HCT116 (cell line): ENCODE results near the gene GPLD1.

Experiments
- ELF1 ChIP-seq: IDR thresholded peaks from 2 replicates; pipeline ENCODE4 v1.6.1; 2012; ENCODE audit warnings: low read depth, borderline replicate concordance
- EZH2 ChIP-seq: fragments of 200-600 bp; sonication (generic); IDR thresholded peaks from 2 replicates; pipeline ENCODE4 v1.6.1; 2017; ENCODE audit warnings: antibody characterized with exemption, mixed run types
- EZH2phosphoT487 ChIP-seq: fragments of 200-600 bp; IDR thresholded peaks from 2 replicates; pipeline ENCODE4 v1.6.1; 2018; ENCODE audit warnings: antibody characterized with exemption, borderline replicate concordance
- FOSL1 ChIP-seq: IDR thresholded peaks from 2 replicates; pipeline ENCODE4 v1.6.1; 2012; ENCODE audit warnings: low read depth
- POLR2A ChIP-seq: IDR thresholded peaks from 2 replicates; pipeline ENCODE4 v1.7.0; 2011; ENCODE audit warnings: borderline replicate concordance; ENCODE audit not compliant: insufficient read depth, insufficient read length; ENCODE audit errors: extremely low read depth
- POLR2AphosphoS5 ChIP-seq: IDR thresholded peaks from 2 replicates; pipeline ENCODE4 v1.6.1; 2011; ENCODE audit warnings: mild to moderate bottlenecking, low read depth, low read length, moderate library complexity
- SP1 ChIP-seq: IDR thresholded peaks from 2 replicates; pipeline ENCODE4 v1.6.1; 2012; ENCODE audit warnings: low read depth
- YY1 ChIP-seq: IDR thresholded peaks from 2 replicates; pipeline ENCODE4 v1.6.1; 2011; ENCODE audit warnings: low read length, low read depth, moderate library complexity, mild to moderate bottlenecking; ENCODE audit not compliant: insufficient replicate concordance; ENCODE audit errors: extremely low read depth
- TF ChIP-seq, protein P1 (sequence below): IDR thresholded peaks from 2 replicates; pipeline ENCODE4 v1.6.1; 2011; ENCODE audit warnings: mild to moderate bottlenecking, low read length, moderate library complexity; ENCODE audit not compliant: insufficient replicate concordance; ENCODE audit errors: extremely low read depth
- TF ChIP-seq, protein P2 (sequence below), 3 experiments: fragments of 200-600 bp in 1 of 3; sonication (generic) in 1 of 3; IDR thresholded peaks in 2 of 3; conservative IDR thresholded peaks in 1 of 3; 2 replicates each; pipeline ENCODE4 v1.5.1; 2012 to 2017; ENCODE audit warnings: low read depth in 2 of 3, low read length in 2 of 3, antibody characterized with exemption in 1 of 3, borderline replicate concordance in 1 of 3, control low read depth in 1 of 3, mild to moderate bottlenecking in 1 of 3, mixed read lengths in 1 of 3, mixed run types in 1 of 3, moderate library complexity in 1 of 3; ENCODE audit not compliant: insufficient read depth in 1 of 3

DNA sequence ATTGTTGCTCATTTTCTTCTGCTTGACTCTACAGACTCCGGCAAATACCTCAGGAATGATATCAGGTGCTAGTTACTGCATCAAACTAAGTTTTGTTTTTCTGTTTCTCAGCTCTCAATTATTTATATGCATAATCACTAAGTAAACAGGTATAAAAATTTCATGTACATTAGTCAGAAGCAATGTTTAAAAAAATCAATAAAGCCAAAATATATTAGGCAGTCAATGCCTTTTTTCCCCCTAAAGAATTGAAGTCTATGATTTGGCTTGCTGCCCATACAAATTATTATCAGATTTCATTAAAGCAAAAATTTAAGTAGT, 107.2 kb downstream of the GPLD1 start:
- TF ChIP-seq, protein P1, sequence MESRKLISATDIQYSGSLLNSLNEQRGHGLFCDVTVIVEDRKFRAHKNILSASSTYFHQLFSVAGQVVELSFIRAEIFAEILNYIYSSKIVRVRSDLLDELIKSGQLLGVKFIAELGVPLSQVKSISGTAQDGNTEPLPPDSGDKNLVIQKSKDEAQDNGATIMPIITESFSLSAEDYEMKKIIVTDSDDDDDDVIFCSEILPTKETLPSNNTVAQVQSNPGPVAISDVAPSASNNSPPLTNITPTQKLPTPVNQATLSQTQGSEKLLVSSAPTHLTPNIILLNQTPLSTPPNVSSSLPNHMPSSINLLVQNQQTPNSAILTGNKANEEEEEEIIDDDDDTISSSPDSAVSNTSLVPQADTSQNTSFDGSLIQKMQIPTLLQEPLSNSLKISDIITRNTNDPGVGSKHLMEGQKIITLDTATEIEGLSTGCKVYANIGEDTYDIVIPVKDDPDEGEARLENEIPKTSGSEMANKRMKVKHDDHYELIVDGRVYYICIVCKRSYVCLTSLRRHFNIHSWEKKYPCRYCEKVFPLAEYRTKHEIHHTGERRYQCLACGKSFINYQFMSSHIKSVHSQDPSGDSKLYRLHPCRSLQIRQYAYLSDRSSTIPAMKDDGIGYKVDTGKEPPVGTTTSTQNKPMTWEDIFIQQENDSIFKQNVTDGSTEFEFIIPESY: no peak
- TF ChIP-seq, protein P2, sequence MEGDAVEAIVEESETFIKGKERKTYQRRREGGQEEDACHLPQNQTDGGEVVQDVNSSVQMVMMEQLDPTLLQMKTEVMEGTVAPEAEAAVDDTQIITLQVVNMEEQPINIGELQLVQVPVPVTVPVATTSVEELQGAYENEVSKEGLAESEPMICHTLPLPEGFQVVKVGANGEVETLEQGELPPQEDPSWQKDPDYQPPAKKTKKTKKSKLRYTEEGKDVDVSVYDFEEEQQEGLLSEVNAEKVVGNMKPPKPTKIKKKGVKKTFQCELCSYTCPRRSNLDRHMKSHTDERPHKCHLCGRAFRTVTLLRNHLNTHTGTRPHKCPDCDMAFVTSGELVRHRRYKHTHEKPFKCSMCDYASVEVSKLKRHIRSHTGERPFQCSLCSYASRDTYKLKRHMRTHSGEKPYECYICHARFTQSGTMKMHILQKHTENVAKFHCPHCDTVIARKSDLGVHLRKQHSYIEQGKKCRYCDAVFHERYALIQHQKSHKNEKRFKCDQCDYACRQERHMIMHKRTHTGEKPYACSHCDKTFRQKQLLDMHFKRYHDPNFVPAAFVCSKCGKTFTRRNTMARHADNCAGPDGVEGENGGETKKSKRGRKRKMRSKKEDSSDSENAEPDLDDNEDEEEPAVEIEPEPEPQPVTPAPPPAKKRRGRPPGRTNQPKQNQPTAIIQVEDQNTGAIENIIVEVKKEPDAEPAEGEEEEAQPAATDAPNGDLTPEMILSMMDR (IDR thresholded peaks at IDR 0.05 in 2 of 3, conservative IDR thresholded peaks at IDR 0.05 in 1 of 3; ENCODE audit: borderline replicate concordance in 1 of 3, insufficient read depth in 1 of 3, low read depth in 2 of 3, low read length in 2 of 3): no peak
- TF ChIP-seq EZH2: no peak
- TF ChIP-seq POLR2AphosphoS5: no peak
- TF ChIP-seq POLR2A: no peak
- no peak for TF ChIP-seq SP1
- no peak for TF ChIP-seq ELF1
- no peak for TF ChIP-seq EZH2phosphoT487
- TF ChIP-seq YY1: no peak
- no peak for TF ChIP-seq FOSL1
